ENCODE measurements around the gene PCGF3.
A peak's percentile ranks its signal among the peaks of the same experiment; 100 is the strongest.

The PCGF3 gene, protein sequence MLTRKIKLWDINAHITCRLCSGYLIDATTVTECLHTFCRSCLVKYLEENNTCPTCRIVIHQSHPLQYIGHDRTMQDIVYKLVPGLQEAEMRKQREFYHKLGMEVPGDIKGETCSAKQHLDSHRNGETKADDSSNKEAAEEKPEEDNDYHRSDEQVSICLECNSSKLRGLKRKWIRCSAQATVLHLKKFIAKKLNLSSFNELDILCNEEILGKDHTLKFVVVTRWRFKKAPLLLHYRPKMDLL

DNA sequence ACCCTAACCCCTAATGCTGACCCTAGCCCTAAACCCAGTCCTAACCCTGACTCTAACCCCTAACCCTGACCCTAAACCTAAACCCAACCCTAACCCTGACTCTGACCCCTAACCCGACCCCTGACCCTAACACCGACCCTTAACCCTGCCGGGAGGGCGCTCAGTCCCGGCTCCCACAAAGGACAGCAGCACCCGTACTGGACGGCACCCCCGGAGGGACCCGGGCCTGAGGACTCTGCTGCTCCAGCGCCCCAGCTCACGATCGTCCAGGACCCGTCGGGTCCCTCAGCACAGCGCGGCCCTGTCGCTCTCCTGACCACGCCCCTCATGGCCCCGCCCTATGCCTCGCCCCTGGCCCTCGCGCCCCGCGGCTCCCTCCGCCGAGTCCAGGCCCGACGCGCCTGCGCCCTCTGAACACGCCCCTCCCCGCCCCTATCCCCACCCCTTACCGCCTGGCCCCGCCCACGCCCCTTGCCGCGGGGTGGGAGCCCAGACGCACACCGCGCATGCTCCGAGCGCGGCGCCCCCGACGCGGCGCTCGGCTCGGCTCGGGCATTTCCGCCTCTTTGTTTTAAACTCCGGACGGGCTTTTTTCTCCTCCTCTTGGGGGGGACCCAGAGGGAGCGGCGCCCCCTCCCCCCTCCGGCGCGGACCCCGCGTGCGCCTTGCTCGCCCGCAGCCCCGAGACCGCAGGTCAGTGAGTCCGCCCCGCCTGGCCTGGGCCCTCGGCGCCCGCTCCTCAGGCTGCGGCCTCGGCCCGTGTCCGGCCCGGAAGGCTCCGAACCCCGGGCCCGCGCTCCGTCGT is at the start of gene PCGF3:
PCGF3 (plus strand) TSS at position 555 of the 805 bp plus-strand sequence. CDS start 27,849 bp downstream, outside the sequence.
- peak within 1 kb of the TSS; percentile 67 for H3K4me3 ChIP-seq
- DNase-seq (ENCODE audit: low spot score in 2 of 2) = peak; percentile 85 to 99
- in situ Hi-C loops (cut with MboI; ENCODE audit: low sequenced_read_pairs) = no loop called here
- H3K9me3 ChIP-seq = no peaks in the 10 kb centered on the region
- H3K4me1 ChIP-seq = peaks cover 4% of the 10 kb centered on the region; the same call in 1 of the 2 replicates
- no peaks in the 10 kb centered on the region for H3K27me3 ChIP-seq (ENCODE audit: low read depth)
- H3K36me3 ChIP-seq (replicated peaks) = peaks cover 11% of the 10 kb centered on the region

DNA sequence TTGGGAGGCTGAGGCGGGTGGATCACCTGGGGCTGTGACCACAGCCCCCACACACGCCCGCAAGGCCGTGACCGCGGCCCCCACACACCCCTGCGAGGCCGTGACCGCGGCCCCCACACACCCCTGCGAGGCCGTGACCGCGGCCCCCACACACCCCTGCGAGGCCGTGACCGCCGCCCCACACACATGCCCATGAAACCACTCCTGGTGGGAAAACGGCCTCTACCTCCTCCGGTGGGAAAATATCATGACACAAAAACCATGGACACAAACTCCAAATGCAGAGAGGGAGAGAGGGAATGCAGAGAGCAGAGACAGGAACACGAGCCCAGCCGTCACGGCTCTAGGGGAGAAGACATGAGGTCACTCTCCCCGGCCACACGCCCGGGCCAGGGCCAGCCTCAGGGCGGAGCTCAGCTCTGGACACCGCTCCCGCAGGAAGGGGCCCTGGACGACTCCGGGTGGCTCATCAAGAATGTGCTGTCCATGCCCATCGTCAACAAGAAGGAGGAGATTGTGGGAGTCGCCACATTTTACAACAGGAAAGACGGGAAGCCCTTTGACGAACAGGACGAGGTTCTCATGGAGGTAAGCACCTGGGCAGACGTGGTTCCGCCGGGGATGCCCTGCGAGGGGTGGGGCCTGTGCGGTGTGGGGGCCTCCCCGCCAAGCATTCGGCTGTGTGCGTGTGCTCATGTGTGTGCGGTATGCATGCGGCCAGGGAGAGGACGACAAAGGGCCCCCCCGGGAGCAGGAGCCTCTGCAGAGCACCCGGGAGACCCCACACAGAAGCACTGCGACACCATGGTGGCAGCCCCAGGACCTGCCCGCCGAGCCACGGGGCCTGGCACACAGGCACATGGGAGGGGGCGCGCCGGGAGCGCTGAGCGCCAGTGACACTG is 48.9 kb upstream of the PCGF3 start:
- Histone ChIP-seq H3K27me3 (ENCODE audit: low read depth) (no peaks in the 10 kb centered on the region), H3K4me3 (no peak overlapping the region), H3K36me3 (replicated peaks) (no peaks in the 10 kb centered on the region), H3K9me3 (0 out of 2 replicates have a peak, but pooled peaks cover 2% of the 10 kb centered on the region), H3K4me1 (no peaks in the 10 kb centered on the region)
- DNase-seq (ENCODE audit: low spot score in 2 of 2) = no peak
- in situ Hi-C loops (cut with MboI; ENCODE audit: low sequenced_read_pairs) = no loop called here

DNA sequence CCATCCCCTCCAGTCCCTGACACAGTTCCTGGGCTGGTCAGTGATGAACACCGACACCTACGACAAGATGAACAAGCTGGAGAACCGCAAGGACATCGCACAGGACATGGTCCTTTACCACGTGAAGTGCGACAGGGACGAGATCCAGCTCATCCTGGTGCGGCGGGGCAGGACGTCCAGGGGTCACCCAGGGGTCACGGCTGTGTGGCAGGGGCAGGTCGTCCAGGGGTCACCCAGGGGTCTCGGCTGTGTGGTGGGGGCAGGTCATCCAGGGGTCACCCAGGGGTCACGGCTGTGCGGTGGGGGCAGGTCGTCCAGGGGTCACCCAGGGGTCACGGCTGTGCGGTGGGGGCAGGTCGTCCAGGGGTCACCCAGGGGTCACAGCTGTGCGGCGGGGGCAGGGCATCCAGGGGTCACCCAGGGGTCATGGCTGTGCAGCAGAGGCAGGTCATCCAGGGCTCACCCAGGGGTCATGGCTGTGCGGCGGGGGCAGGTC is 48.2 kb upstream of the PCGF3 start:
- in situ Hi-C loops (cut with MboI; ENCODE audit: low sequenced_read_pairs) = no loop called here
- Histone ChIP-seq H3K4me1 (no peaks in the 10 kb centered on the region), H3K4me3 (no peak overlapping the region), H3K36me3 (replicated peaks) (no peaks in the 10 kb centered on the region), H3K9me3 (0 out of 2 replicates have a peak, but pooled peaks cover 2% of the 10 kb centered on the region), H3K27me3 (ENCODE audit: low read depth) (no peaks in the 10 kb centered on the region)
- no peak for DNase-seq (ENCODE audit: low spot score in 2 of 2)

DNA sequence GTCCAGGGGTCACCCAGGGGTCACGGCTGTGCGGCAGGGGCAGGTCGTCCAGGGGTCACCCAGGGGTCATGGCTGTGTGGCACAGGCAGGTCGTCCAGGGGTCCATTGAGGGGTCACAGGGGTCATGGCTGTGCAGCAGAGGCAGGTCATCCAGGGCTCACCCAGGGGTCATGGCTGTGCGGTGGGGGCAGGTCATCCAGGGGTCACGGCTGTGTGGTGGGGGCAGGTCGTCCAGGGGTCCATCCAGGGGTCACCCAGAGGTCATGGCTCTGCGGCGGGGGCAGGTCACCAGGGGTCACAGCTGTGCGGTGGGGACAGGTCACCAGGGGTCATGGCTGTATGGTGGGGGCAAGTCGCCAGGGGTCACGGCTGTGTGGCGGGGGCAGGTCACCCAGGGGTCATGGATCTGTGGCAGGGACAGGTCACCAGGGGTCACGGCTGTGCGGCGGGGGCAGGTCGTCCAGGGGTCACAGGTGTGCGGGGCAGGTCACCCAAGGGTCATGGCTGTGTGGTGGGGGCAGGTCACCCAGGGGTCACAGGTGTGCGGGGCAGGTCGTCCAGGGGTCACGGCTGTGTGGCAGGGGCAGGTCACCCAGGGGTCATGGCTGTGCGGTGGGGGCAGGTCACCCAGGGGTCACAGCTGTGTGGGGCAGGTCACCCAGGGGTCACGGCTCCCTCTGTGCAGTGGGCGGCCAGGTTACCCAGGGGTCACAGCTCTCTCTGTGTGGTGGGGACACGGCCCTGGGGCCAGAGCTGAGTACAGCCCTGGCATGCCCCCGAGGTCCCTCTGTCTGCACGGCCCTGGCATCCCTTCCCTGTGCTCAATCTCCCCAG is 47.6 kb upstream of the PCGF3 start:
- in situ Hi-C loops (cut with MboI; ENCODE audit: low sequenced_read_pairs) = no loop called here
- DNase-seq (ENCODE audit: low spot score in 2 of 2) = no peak
- H3K9me3 ChIP-seq = no peaks in the 10 kb centered on the region
- H3K4me3 ChIP-seq = no peak overlapping the region
- no peaks in the 10 kb centered on the region for H3K27me3 ChIP-seq (ENCODE audit: low read depth)
- no peaks in the 10 kb centered on the region for H3K36me3 ChIP-seq (replicated peaks)
- no peaks in the 10 kb centered on the region for H3K4me1 ChIP-seq

DNA sequence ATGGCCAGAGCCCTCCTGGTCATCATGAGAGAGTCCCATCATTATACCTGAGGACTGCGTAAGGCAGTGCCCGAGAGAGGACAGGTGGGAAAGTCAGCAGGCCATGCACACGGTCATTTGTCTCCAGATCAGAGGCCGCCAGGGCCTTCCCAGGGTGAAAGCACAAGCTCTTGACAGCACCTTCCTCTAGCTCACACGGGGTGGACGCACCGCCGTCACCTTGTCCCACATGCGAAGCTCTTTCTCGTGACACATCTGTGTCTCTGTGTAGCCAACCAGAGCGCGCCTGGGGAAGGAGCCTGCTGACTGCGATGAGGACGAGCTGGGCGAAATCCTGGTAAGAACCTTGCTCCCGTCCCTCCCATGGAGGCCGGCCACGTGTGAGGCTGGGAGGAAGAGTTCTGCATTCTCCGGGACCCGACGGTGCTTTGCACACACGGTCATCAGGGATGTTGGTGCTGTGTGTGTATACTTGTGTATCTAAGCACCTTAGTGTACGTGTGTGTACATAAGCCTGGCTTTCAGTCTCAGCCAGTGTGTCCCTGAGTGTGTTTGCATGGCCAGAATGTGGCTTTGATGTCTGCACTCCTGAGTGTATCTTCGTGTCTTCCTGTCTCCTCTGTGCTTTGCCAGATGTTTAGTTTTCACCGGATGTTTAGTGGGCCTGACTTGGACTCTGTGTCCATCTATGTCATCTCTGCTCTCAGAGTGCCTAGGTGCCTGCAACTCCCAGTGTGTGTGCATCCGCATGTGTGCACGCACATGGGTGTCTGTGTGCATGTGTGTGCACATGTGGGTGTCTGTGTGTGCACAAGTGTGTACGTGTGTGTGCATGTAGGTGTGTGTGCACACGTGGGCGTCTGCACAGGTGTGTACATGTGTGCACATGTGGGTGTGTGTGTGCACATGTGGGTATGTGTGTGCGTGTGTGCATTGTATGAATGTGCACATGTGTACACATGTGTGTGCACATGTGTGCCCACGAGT is 46.7 kb upstream of the PCGF3 start:
- no peak overlapping the region for H3K4me3 ChIP-seq
- in situ Hi-C loops (cut with MboI; ENCODE audit: low sequenced_read_pairs) = no loop called here
- no peaks in the 10 kb centered on the region for H3K27me3 ChIP-seq (ENCODE audit: low read depth)
- H3K4me1 ChIP-seq = peaks cover 3% of the 10 kb centered on the region; the same call in 1 of the 2 replicates
- H3K9me3 ChIP-seq = no peaks in the 10 kb centered on the region
- no peaks in the 10 kb centered on the region for H3K36me3 ChIP-seq (replicated peaks)
- no peak for DNase-seq (ENCODE audit: low spot score in 2 of 2)

DNA sequence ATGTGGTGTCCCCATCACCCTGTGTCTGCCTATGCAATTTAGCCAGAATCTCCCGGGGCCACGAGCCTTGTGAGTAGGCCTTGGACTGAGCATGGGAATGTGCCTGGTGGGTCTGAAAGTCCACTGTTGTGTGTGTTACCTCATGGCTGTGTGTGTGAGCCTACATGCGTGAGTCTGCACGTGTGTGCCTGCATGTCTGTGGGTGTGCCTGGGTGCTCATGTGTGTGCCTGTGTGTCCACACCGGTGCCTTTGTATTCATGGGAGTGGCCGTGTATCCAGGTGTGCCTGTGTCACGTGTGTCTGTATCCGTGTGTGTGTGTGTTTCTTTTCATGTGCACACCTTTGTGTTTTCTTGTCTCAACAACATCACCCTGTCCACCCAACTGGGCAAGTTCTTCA is 45.8 kb upstream of the PCGF3 start:
- no peaks in the 10 kb centered on the region for H3K9me3 ChIP-seq
- H3K4me1 ChIP-seq = peaks cover 3% of the 10 kb centered on the region; the same call in 1 of the 2 replicates
- no peak for DNase-seq (ENCODE audit: low spot score in 2 of 2)
- no peaks in the 10 kb centered on the region for H3K36me3 ChIP-seq (replicated peaks)
- no peaks in the 10 kb centered on the region for H3K27me3 ChIP-seq (ENCODE audit: low read depth)
- H3K4me3 ChIP-seq = no peak overlapping the region
- in situ Hi-C loops (cut with MboI; ENCODE audit: low sequenced_read_pairs) = no loop called here

DNA sequence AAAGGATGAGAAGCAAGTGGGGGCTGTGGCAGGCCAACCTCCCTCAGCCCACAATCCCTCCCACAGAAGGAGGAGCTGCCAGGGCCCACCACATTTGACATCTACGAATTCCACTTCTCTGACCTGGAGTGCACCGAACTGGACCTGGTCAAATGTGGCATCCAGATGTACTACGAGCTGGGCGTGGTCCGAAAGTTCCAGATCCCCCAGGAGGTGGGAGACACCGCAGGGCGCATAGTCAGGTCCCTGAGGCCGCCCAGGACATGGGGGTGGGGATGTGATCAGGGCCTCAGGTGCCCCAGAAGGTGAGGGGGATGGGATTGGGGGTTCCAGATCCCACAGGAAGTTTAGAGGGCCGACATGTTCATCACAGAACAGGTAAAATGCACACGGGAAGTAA is 45.2 kb upstream of the PCGF3 start:
- Histone ChIP-seq H3K9me3 (no peaks in the 10 kb centered on the region), H3K4me3 (no peak overlapping the region), H3K4me1 (peaks cover 3% of the 10 kb centered on the region; the same call in 1 of the 2 replicates), H3K27me3 (ENCODE audit: low read depth) (no peaks in the 10 kb centered on the region), H3K36me3 (replicated peaks) (no peaks in the 10 kb centered on the region)
- DNase-seq (ENCODE audit: low spot score in 2 of 2) = no peak
- in situ Hi-C loops (cut with MboI; ENCODE audit: low sequenced_read_pairs) = no loop called here

DNA sequence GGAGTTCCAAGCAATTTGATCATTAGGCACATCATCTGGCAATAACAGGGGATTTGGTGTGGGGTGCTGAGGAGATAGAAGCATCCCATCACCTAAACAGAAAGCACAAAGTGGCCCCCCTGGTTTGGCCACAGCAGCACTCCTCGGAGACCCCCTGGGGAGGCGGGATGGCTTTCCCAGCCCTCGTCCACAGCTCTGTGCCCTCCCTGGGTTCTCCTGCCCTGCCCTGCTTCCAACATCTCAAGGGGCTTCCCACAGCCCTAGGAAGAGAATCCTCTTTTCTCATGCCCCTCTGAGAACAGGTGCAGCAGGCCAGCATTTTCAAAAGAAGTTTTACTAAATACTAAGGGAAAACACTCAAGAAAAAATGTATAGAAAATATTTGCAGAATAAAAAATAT is 44.4 kb upstream of the PCGF3 start:
- no peaks in the 10 kb centered on the region for H3K36me3 ChIP-seq (replicated peaks)
- DNase-seq (ENCODE audit: low spot score in 2 of 2) = no peak
- no peaks in the 10 kb centered on the region for H3K9me3 ChIP-seq
- H3K27me3 ChIP-seq (ENCODE audit: low read depth) = no peaks in the 10 kb centered on the region
- H3K4me3 ChIP-seq = no peak overlapping the region
- H3K4me1 ChIP-seq = peaks cover 3% of the 10 kb centered on the region; the same call in 1 of the 2 replicates
- in situ Hi-C loops (cut with MboI; ENCODE audit: low sequenced_read_pairs) = no loop called here

DNA sequence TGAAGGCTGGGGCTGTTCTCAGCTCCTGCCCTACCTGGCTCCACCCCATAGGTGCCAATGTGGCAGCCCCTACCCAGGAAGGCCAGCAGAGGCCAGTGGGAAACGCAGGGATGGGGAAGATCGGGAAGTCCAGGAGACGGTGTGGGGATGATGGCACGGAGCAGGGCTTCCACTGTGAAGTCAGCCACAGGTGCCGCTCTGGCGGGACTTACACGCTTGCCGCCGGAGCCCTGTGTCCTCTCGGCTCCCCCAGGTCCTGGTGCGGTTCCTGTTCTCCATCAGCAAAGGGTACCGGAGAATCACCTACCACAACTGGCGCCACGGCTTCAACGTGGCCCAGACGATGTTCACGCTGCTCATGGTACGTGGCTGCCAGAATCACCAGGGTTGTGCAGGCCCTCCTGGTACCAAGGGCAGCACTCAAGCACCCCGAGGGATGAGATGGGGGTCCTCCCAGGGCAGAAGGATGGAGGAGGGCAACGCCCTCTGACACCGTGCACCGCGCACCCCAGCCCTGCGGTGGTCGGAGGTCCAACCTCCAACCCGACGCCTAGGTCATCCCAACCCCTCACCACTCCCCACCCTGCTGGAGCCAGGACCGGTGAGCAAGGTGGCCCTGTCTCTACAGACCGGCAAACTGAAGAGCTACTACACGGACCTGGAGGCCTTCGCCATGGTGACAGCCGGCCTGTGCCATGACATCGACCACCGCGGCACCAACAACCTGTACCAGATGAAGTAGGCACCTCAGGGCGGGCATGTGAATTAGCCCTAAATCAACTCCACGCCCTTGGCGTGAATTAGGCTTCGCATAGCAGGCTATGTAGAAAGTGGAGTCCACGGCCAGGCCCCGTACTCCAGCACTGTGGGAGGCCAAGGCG is 43.5 kb upstream of the PCGF3 start:
- Histone ChIP-seq H3K4me1 (peaks cover 3% of the 10 kb centered on the region; the same call in 1 of the 2 replicates), H3K4me3 (no peak overlapping the region), H3K36me3 (replicated peaks) (no peaks in the 10 kb centered on the region), H3K9me3 (no peaks in the 10 kb centered on the region), H3K27me3 (ENCODE audit: low read depth) (no peaks in the 10 kb centered on the region)
- no peak for DNase-seq (ENCODE audit: low spot score in 2 of 2)
- in situ Hi-C loops (cut with MboI; ENCODE audit: low sequenced_read_pairs) = no loop called here

DNA sequence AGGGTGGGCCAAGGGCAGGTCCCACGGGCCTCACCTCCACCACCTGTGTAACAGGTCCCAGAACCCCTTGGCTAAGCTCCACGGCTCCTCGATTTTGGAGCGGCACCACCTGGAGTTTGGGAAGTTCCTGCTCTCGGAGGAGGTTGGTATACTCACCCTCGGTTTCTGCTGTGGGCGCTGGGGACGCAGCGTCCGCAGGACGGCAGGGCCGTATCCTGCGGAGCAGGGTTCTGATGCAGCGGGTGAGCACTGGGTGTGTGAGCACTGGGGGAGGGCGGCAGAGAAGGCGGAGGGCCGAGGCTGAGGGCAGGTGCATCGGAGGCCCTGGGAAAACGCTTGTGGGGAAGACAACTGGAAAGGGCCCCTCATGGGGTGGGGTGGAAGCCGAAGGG is 42.6 kb upstream of the PCGF3 start:
- H3K4me1 ChIP-seq = peaks cover 3% of the 10 kb centered on the region; the same call in 1 of the 2 replicates
- H3K9me3 ChIP-seq = no peaks in the 10 kb centered on the region
- peak overlapping the region; percentile 31 for H3K4me3 ChIP-seq
- in situ Hi-C loops (cut with MboI; ENCODE audit: low sequenced_read_pairs) = no loop called here
- DNase-seq (ENCODE audit: low spot score in 2 of 2) = no peak
- no peaks in the 10 kb centered on the region for H3K36me3 ChIP-seq (replicated peaks)
- no peaks in the 10 kb centered on the region for H3K27me3 ChIP-seq (ENCODE audit: low read depth)

Measured in HAP-1 (cell line).